Bronchial epithelial cell (primary cell): ENCODE measurements around the gene ASF1B. TPM values are rescaled to one million over a fixed set of nuclear protein-coding genes. Genes with fewer than 3 reads are reported as not detected.

Experiments
- DNase-seq: peaks from one replicate; pipeline ENCODE4 v3.0.0-alpha.2; 2010; ENCODE audit warnings: low read depth
- FAIRE-seq: peaks from 2 replicates; lab custom pipeline; 2011; peaks lifted over from hg19 to GRCh38; lab: Jason Lieb, UNC
- H3K27me3 ChIP-seq: 2 replicates; pipeline ENCODE4 v1.5.1; 2011; ENCODE audit warnings: low read length; ENCODE audit not compliant: control insufficient read depth, insufficient read depth
- H3K36me3 ChIP-seq: 2 replicates; pipeline ENCODE4 v1.5.1; 2011; ENCODE audit warnings: low read length; ENCODE audit not compliant: control insufficient read depth, insufficient read depth
- H3K4me3 ChIP-seq: 2 replicates; pipeline ENCODE4 v1.5.1; 2011; ENCODE audit warnings: mild to moderate bottlenecking, low read depth, low read length, control low read depth
- total RNA-seq: library from RNA; depleted of rRNA; stranded (reverse); fragments of >200 nt; gene quantifications from 2 replicates; pipeline ENCODE4 v1.2.1, GENCODE V29; 2014
- TF ChIP-seq, protein P1 (sequence below): IDR thresholded peaks from 2 replicates; pipeline ENCODE4 v1.5.1; 2011; ENCODE audit warnings: mild to moderate bottlenecking, moderate library complexity, low read length, control low read depth, inconsistent platforms; ENCODE audit not compliant: insufficient read depth, severe bottlenecking

ASF1B gene
- total RNA-seq, 1 donor from 2014 or later, result 0.53 TPM

DNA sequence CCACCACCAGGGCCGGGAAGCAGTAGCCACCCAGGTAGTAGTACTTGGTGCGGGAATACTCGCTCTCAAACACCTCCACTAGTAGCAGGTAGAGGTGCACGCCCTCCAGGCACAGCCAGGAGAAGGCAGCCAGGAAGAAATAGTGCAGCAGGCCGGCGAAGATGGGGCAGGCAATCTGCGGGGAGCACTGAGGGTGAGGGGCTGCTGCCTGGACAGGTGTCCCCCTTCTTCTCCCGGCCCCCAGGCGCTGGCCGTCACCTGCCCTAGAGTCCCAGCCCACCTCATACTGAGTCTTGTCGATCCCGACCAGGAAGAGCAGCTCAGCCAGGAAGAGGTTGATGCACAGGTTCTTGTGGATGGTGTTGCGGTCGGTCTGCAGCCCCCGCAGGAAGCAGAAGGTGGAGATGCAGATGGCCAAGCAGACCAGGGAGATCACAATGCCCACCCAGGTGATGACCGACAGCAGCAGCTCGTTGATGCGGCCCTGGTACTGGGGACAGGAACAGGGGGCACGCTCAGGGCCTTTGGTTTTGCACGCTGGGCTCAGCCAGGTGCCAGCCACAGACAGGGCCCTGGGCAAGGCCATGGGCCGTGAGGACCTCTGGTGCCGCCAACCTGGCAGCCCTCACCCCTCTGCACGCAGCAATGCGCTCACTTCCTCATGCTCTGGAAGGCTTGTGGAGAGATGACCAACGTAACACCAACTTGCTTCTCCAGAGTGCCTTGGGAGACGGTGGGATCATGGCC, 20.8 kb upstream of the ASF1B start:
- H3K4me3 ChIP-seq, result no peak overlapping the region
- TF ChIP-seq, protein P1, sequence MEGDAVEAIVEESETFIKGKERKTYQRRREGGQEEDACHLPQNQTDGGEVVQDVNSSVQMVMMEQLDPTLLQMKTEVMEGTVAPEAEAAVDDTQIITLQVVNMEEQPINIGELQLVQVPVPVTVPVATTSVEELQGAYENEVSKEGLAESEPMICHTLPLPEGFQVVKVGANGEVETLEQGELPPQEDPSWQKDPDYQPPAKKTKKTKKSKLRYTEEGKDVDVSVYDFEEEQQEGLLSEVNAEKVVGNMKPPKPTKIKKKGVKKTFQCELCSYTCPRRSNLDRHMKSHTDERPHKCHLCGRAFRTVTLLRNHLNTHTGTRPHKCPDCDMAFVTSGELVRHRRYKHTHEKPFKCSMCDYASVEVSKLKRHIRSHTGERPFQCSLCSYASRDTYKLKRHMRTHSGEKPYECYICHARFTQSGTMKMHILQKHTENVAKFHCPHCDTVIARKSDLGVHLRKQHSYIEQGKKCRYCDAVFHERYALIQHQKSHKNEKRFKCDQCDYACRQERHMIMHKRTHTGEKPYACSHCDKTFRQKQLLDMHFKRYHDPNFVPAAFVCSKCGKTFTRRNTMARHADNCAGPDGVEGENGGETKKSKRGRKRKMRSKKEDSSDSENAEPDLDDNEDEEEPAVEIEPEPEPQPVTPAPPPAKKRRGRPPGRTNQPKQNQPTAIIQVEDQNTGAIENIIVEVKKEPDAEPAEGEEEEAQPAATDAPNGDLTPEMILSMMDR, result no peak
- no peak for FAIRE-seq
- DNase-seq, result no peak
- H3K27me3 ChIP-seq, result no peaks in the 10 kb centered on the region
- H3K36me3 ChIP-seq, result no peaks in the 10 kb centered on the region

DNA sequence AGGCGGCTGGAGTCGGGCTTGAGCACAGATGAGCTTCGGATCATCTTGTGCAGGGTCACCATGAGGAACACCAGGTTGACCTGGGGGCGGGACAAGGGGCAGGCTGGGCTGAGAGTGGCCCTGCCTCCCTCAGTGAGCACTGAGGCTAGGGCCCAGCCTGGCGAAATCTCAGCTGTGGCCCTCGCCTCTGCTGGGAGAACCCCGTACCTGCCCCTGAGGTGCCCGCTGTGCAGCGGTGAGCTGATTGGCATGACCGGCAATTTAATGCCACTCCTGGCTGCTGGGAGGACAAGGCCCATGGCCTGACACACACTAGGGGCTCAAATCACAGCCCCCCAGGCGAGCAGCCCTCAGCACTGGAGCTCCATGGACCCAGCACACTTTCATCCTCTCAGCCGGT, 19.7 kb upstream of the ASF1B start:
- FAIRE-seq (no peak), DNase-seq (no peak)
- Histone ChIP-seq H3K4me3 (no peak overlapping the region), H3K36me3 (no peaks in the 10 kb centered on the region), H3K27me3 (no peaks in the 10 kb centered on the region)
- TF ChIP-seq, protein P1, result no peak

DNA sequence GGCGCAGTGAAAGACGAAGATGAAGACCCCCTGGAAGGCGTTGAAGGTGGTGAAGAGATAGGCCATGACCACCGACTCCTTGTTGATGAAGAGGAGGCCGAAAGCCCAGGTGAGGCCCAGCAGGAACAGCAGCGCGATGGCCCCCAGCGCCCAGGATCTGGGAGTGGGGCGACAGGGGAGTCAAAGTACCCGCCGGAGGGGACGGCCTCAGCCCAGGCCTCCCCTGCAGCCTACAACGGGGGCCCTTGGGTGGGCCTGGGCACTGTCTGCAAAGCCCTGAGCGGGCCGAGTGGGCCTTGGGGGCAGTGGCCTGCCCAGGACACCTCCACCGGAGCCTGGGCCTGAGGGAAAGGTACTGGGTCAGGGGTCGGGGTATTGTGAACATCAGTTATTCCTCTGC, 19.0 kb upstream of the ASF1B start:
- FAIRE-seq, result no peak
- Histone ChIP-seq H3K4me3 (no peak overlapping the region), H3K27me3 (no peaks in the 10 kb centered on the region), H3K36me3 (no peaks in the 10 kb centered on the region)
- TF ChIP-seq, protein P1, result no peak
- no peak for DNase-seq

DNA sequence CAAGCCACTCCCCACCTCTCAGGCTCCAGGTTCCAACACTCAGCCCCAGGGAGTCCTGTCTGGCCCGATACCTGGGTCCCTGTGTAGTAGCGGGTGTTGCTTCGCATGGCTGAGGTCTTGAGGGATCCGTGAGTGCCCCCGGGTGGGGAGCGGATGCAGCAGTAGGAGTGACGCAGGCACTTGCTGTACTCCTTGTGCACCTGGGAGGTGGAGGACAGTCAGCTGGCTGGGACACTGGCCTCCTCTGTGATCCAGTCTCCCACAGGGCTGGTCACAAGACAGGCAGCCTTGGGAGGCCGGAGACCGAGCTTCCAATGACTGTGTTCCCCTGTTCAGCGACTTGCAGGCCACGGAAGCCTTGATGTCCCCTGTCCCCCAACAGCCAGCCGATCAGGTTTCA, 16.3 kb upstream of the ASF1B start:
- DNase-seq (no peak), FAIRE-seq (no peak)
- H3K27me3 ChIP-seq, result no peaks in the 10 kb centered on the region
- H3K4me3 ChIP-seq, result no peak overlapping the region
- TF ChIP-seq, protein P1, result no peak
- H3K36me3 ChIP-seq, result no peaks in the 10 kb centered on the region

DNA sequence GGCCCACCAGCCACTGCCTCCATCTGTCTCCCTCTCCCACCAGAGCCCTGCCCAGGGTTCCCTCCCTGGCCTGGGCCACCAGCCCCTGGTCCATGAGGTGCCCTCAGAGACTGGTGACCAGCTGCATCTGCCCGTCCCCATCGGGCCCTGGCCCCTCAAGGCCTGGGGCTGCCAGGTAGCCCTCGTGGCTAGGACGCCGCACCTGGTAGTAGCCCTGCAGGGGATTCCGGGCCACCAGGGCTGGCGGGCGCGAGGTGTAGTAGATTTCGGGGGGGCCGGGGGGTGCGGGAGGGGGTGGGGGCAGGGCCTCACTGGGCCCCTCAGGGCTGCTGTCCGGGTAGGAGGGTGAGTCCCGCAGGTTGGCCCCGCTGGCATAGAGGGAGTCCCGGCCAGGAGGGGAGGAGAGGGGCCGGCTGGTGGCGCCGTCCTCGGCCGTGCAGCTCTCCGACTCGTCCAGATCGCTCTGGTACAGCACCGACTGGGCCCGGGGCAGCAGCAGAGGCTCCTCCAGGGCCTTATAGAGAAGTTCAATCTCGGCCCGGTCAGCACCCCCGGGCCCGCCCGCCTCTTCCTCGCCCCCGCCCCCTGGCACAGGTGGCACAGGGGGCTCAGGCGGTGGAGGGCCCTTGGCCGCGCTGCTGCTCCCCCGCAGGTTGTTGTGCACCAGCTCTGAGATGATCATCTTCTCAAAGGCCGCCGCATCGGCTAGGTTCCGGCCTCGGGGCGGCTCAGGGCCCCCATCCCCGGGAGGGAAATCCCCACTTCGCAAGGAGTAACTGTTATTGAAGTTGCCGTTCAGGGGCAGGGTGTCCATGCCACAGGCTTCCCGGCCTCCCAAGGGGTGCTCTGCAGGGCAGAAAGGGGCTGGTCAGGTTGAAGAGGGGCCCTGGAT, 14.6 kb upstream of the ASF1B start:
- TF ChIP-seq, protein P1, result no peak
- Histone ChIP-seq H3K27me3 (no peaks in the 10 kb centered on the region), H3K36me3 (no peaks in the 10 kb centered on the region), H3K4me3 (no peak overlapping the region)
- no peak for DNase-seq
- FAIRE-seq, result no peak
